HCT116 (cell line): ENCODE results near the gene ANXA3. TPM values are rescaled to one million over a fixed set of nuclear protein-coding genes. Genes with fewer than 3 reads are reported as not detected.

Experiments
- ATAC-seq: fragments of 200-7000 bp; cut with Tn5 transposase; 2 replicates; pipeline ENCODE4 v1.9.1; 2020; ENCODE audit warnings: mild to moderate bottlenecking, moderate library complexity
- BruUV-seq: library from RNA; stranded (reverse); fragments of 400-500 nt; replicated peaks from 2 replicates; lab custom pipeline; 2021; lab: Mats Ljungman, UMichigan
- CTCF ChIA-PET: fragments of 300-600 bp; sonication (Branson Sonifier 250); formaldehyde crosslinking; loops from one replicate; lab custom pipeline; 2021; ENCODE audit warnings: antibody characterized with exemption; lab: Charles Lee
- POLR2A ChIA-PET: fragments of 300-600, 350-600 bp; sonication (Branson Sonifier 250); formaldehyde crosslinking; loops from one replicate; lab custom pipeline; 2021; ENCODE audit warnings: antibody characterized with exemption; lab: Charles Lee
- RAD21 ChIA-PET, 2 experiments: fragments of 300-600 bp; sonication (Branson Sonifier 250); formaldehyde crosslinking; loops; one replicate each; lab custom pipeline; 2023; ENCODE audit warnings: low total read pairs in 2 of 2; ENCODE audit not compliant: uncharacterized antibody in 2 of 2, unreplicated experiment in 2 of 2, low non-redundant PET in 1 of 2; lab: Charles Lee
- DNase-seq: peaks from one replicate; pipeline ENCODE4 v3.0.0-alpha.2; 2010; ENCODE audit warnings: low read depth, low spot score
- H2AFZ ChIP-seq: fragments of 200-600 bp; shearing (Covaris generic), sonication (generic); 2 replicates; pipeline ENCODE4 v1.6.1; 2017; ENCODE audit warnings: low read depth, mixed run types, mixed read lengths, antibody characterized with exemption, low read length; ENCODE audit not compliant: poor library complexity, severe bottlenecking
- H3K27ac ChIP-seq: 2 replicates; pipeline ENCODE4 v1.5.1; 2012; ENCODE audit warnings: low read depth, low read length
- H3K27me3 ChIP-seq: fragments of 200-600 bp; sonication (generic); 2 replicates; pipeline ENCODE4 v1.6.1; 2016; ENCODE audit warnings: mixed run types, low read length, mixed read lengths; ENCODE audit not compliant: insufficient read depth
- H3K36me3 ChIP-seq, 2 experiments: fragments of 200-500 bp in 1 of 2; fragments of 200-600 bp in 1 of 2; sonication (Bioruptor generic) in 1 of 2; sonication (generic) in 1 of 2; 2 replicates each; pipeline versions ENCODE4 v1.5.1 to v1.6.1; 2014 to 2016; ENCODE audit warnings: low read length in 2 of 2, inconsistent platforms in 1 of 2, mixed read lengths in 1 of 2, mixed run types in 1 of 2; ENCODE audit not compliant: insufficient read depth in 2 of 2, control insufficient read depth in 1 of 2
- H3K4me1 ChIP-seq, 2 experiments: fragments of 200-600 bp in 1 of 2; sonication (generic) in 1 of 2; 2 replicates each; pipeline versions ENCODE4 v1.5.1 to v1.6.1; 2012 to 2017; ENCODE audit warnings: low read length in 2 of 2, inconsistent platforms in 1 of 2, mild to moderate bottlenecking in 1 of 2, mixed read lengths in 1 of 2, mixed run types in 1 of 2, moderate library complexity in 1 of 2; ENCODE audit not compliant: insufficient read depth in 2 of 2, control insufficient read depth in 1 of 2
- H3K4me2 ChIP-seq: fragments of 200-600 bp; sonication (generic); 2 replicates; pipeline ENCODE4 v1.6.1; 2017; ENCODE audit warnings: mixed run types, low read length, mixed read lengths
- H3K4me3 ChIP-seq, 2 experiments: fragments of 200-600 bp in 1 of 2; sonication (generic) in 1 of 2; replicated peaks in 1 of 2; 2 replicates each; pipeline ENCODE4 v1.5.1; 2011 to 2016; ENCODE audit warnings: low read length in 2 of 2, control low read depth in 1 of 2, low read depth in 1 of 2, mild to moderate bottlenecking in 1 of 2, mixed read lengths in 1 of 2, mixed run types in 1 of 2
- H3K79me2 ChIP-seq: fragments of 200-600 bp; sonication (generic); 2 replicates; pipeline ENCODE4 v1.6.1; 2017; ENCODE audit warnings: mild to moderate bottlenecking, mixed run types, low read length, moderate library complexity, mixed read lengths; ENCODE audit not compliant: insufficient read depth
- H3K9ac ChIP-seq: fragments of 200-600 bp; sonication (generic); 2 replicates; pipeline ENCODE4 v1.6.1; 2016; ENCODE audit warnings: low read length, mixed read lengths
- H3K9me2 ChIP-seq: fragments of 200-600 bp; sonication (generic), shearing (Covaris generic); 2 replicates; pipeline ENCODE4 v1.6.1; 2017; ENCODE audit warnings: mixed run types, mild to moderate bottlenecking, moderate library complexity; ENCODE audit not compliant: insufficient read depth
- H3K9me3 ChIP-seq, 2 experiments: fragments of 200-500 bp in 1 of 2; fragments of 200-600 bp in 1 of 2; sonication (Bioruptor generic) in 1 of 2; sonication (generic) in 1 of 2; 2 replicates each; pipeline ENCODE4 v1.6.1; 2014 to 2017; ENCODE audit warnings: low read length in 2 of 2, mixed read lengths in 2 of 2, inconsistent platforms in 1 of 2, low read depth in 1 of 2, mild to moderate bottlenecking in 1 of 2, mixed run types in 1 of 2, moderate library complexity in 1 of 2; ENCODE audit not compliant: control insufficient read depth in 1 of 2, insufficient read depth in 1 of 2
- H4K20me1 ChIP-seq: fragments of 200-600 bp; sonication (generic), shearing (Covaris generic); 2 replicates; pipeline ENCODE4 v1.6.1; 2017; ENCODE audit warnings: mixed run types, mild to moderate bottlenecking, moderate library complexity; ENCODE audit not compliant: insufficient read depth
- CEBPB ChIP-seq: IDR thresholded peaks from 2 replicates; pipeline ENCODE4 v1.6.1; 2012; ENCODE audit warnings: low read depth
- ELF1 ChIP-seq: IDR thresholded peaks from 2 replicates; pipeline ENCODE4 v1.6.1; 2012; ENCODE audit warnings: low read depth, borderline replicate concordance
- EZH2 ChIP-seq: fragments of 200-600 bp; sonication (generic); IDR thresholded peaks from 2 replicates; pipeline ENCODE4 v1.6.1; 2017; ENCODE audit warnings: antibody characterized with exemption, mixed run types
- EZH2phosphoT487 ChIP-seq: fragments of 200-600 bp; IDR thresholded peaks from 2 replicates; pipeline ENCODE4 v1.6.1; 2018; ENCODE audit warnings: antibody characterized with exemption, borderline replicate concordance
- FOSL1 ChIP-seq: IDR thresholded peaks from 2 replicates; pipeline ENCODE4 v1.6.1; 2012; ENCODE audit warnings: low read depth
- JUND ChIP-seq: IDR thresholded peaks from 2 replicates; pipeline ENCODE4 v1.6.1; 2012
- POLR2AphosphoS5 ChIP-seq: IDR thresholded peaks from 2 replicates; pipeline ENCODE4 v1.6.1; 2011; ENCODE audit warnings: mild to moderate bottlenecking, low read depth, low read length, moderate library complexity
- RAD21 ChIP-seq: IDR thresholded peaks from 2 replicates; pipeline ENCODE4 v1.6.1; 2012; ENCODE audit warnings: low read depth, mild to moderate bottlenecking
- SP1 ChIP-seq: IDR thresholded peaks from 2 replicates; pipeline ENCODE4 v1.6.1; 2012; ENCODE audit warnings: low read depth
- SRF ChIP-seq: IDR thresholded peaks from 2 replicates; pipeline ENCODE4 v1.6.1; 2012; ENCODE audit warnings: low read depth
- intact Hi-C: fragments of 100-400 bp; cut with micrococcal nuclease; formaldehyde crosslinking; loops from 2 replicates; pipeline ENCODE4 v1.10.0; 2022
- total RNA-seq: library from RNA; stranded (reverse); gene quantifications from one replicate; pipeline ENCODE4 v1.2.1, GENCODE V29; 2021; ENCODE audit not compliant: unreplicated experiment
- TF ChIP-seq, protein P1 (sequence below): IDR thresholded peaks from 2 replicates; pipeline ENCODE4 v1.6.1; 2012
- TF ChIP-seq, protein P2 (sequence below): IDR thresholded peaks from 2 replicates; pipeline ENCODE4 v1.6.1; 2012
- TF ChIP-seq, protein P3 (sequence below), 3 experiments: fragments of 200-600 bp in 1 of 3; sonication (generic) in 1 of 3; IDR thresholded peaks in 2 of 3; conservative IDR thresholded peaks in 1 of 3; 2 replicates each; pipeline ENCODE4 v1.5.1; 2012 to 2017; ENCODE audit warnings: low read depth in 2 of 3, low read length in 2 of 3, antibody characterized with exemption in 1 of 3, borderline replicate concordance in 1 of 3, control low read depth in 1 of 3, mild to moderate bottlenecking in 1 of 3, mixed read lengths in 1 of 3, mixed run types in 1 of 3, moderate library complexity in 1 of 3; ENCODE audit not compliant: insufficient read depth in 1 of 3

ANXA3 gene
- total RNA-seq, 1 experiment from 2014 or later: 158 TPM

DNA sequence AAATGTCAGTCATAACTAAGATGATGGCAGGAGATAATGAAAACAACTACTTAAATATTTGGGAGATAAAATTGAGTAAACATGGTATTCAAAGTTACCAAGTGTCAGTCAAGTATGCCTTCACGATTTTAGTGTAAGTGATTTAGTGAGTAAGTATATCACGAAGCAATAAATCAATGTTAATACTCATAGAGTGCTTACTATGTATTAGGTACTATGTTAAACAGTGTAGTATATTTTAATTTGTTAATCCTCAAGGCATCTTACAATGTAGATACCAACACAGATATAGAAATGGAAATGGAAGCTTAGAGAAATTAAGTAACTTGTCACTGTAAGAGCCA is 59.6 kb downstream of the ANXA3 start:
- ChIA-PET RAD21 (no interaction called here), CTCF (no interaction called here), POLR2A (no interaction called here)
- H3K27ac ChIP-seq: no peak overlapping the region
- no peaks in the 10 kb centered on the region for H3K9me3 ChIP-seq
- no peaks in the 10 kb centered on the region for H3K27me3 ChIP-seq
- peaks cover 0 to 36% of the 10 kb centered on the region in 2 experiments; a peak in 2 of 4 replicates for H3K36me3 ChIP-seq
- H3K9me2 ChIP-seq: no peaks in the 10 kb centered on the region
- no peak overlapping the region for H2AFZ ChIP-seq
- H3K4me2 ChIP-seq: no peak overlapping the region
- no peak overlapping the region for H3K9ac ChIP-seq
- 0 out of 2 replicates have a peak, but pooled peaks cover 3% of the 10 kb centered on the region for H4K20me1 ChIP-seq
- ATAC-seq: no peak
- H3K79me2 ChIP-seq: no peaks in the 10 kb centered on the region
- no peak overlapping the region for H3K4me3 ChIP-seq
- intact Hi-C loops: no loop called here
- no TSS peak for BruUV-seq
- TF ChIP-seq SP1: no peak
- TF ChIP-seq ELF1: no peak
- TF ChIP-seq, protein P1, sequence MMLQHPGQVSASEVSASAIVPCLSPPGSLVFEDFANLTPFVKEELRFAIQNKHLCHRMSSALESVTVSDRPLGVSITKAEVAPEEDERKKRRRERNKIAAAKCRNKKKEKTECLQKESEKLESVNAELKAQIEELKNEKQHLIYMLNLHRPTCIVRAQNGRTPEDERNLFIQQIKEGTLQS: no peak
- no peak for TF ChIP-seq FOSL1
- TF ChIP-seq, protein P2, sequence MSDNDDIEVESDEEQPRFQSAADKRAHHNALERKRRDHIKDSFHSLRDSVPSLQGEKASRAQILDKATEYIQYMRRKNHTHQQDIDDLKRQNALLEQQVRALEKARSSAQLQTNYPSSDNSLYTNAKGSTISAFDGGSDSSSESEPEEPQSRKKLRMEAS: no peak
- no peak for TF ChIP-seq POLR2AphosphoS5
- TF ChIP-seq SRF: no peak
- TF ChIP-seq EZH2phosphoT487: no peak
- TF ChIP-seq EZH2: no peak
- no peak for TF ChIP-seq CEBPB
- no peak for TF ChIP-seq JUND
- no peaks in the 10 kb centered on the region for H3K4me1 ChIP-seq
- no peak for DNase-seq

DNA sequence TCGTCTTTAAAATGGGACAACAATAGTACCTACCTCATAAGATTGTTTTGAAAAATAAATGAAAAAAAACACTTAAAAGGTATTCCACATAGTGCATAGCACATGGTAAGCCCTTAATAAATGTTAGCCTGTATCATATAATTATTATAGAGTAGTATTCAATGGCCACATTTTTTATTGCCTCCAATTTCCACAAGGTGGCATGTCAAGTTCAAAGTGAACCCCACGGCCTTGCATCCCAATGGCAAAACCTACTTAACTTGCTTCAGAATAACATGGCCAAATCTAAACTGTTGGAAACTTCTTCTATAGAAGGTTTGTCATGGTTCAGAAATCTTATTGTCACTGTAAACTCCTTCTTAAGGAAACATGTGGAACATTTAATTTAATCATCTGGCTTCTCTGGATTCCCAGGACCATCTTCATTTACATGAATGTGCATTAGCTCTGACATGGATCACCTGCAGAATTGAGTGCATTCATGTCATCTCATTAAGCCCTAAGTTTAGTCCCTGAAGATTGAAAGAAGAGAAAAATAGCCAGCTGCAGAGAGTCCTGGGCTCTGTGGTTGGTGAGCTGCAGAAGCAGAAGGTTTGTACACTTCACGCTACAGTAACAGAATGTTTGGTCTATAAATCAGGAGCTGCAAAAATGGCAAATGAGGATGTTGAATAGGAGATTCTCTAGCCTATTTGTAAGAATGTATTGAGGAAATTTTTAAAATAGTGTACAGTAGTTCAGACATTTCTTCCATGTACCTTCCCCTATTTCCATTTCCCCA is 61.0 kb downstream of the ANXA3 start:
- Histone ChIP-seq H3K4me2 (no peak overlapping the region), H3K27me3 (no peaks in the 10 kb centered on the region), H4K20me1 (0 out of 2 replicates have a peak, but pooled peaks cover 3% of the 10 kb centered on the region), H3K4me3 (no peak overlapping the region), H3K79me2 (no peaks in the 10 kb centered on the region), H3K36me3 (peaks cover 0 to 26% of the 10 kb centered on the region in 2 experiments; a peak in 2 of 4 replicates), H3K9me3 (no peaks in the 10 kb centered on the region), H3K4me1 (no peaks in the 10 kb centered on the region), H3K9ac (no peak overlapping the region), H3K27ac (no peak overlapping the region), H3K9me2 (no peaks in the 10 kb centered on the region), H2AFZ (no peak overlapping the region)
- no peak for DNase-seq
- TF ChIP-seq EZH2phosphoT487 (no peak), RAD21 (peak; percentile 70)
- TF ChIP-seq, protein P3, sequence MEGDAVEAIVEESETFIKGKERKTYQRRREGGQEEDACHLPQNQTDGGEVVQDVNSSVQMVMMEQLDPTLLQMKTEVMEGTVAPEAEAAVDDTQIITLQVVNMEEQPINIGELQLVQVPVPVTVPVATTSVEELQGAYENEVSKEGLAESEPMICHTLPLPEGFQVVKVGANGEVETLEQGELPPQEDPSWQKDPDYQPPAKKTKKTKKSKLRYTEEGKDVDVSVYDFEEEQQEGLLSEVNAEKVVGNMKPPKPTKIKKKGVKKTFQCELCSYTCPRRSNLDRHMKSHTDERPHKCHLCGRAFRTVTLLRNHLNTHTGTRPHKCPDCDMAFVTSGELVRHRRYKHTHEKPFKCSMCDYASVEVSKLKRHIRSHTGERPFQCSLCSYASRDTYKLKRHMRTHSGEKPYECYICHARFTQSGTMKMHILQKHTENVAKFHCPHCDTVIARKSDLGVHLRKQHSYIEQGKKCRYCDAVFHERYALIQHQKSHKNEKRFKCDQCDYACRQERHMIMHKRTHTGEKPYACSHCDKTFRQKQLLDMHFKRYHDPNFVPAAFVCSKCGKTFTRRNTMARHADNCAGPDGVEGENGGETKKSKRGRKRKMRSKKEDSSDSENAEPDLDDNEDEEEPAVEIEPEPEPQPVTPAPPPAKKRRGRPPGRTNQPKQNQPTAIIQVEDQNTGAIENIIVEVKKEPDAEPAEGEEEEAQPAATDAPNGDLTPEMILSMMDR (IDR thresholded peaks at IDR 0.05 in 2 of 3, conservative IDR thresholded peaks at IDR 0.05 in 1 of 3; ENCODE audit: borderline replicate concordance in 1 of 3, insufficient read depth in 1 of 3, low read depth in 2 of 3, low read length in 2 of 3): peak; percentile 35 to 53 (median 48); a peak in 4 of 6 replicates
- intact Hi-C loops: loop anchor here (1.0 kb wide), 1 partner anchor 252 kb away; no protein-coding TSS in a partner anchor
- ChIA-PET CTCF (interaction anchor here (0.9 to 1.6 kb wide), 2 partner anchors 250 to 252 kb away, joined by 5 read pairs; no protein-coding TSS in a partner anchor), POLR2A (no interaction called here), RAD21 (no interaction called here)
- peak; percentile 75 for ATAC-seq
- BruUV-seq: no TSS peak
